ENCODE results near the gene SLC22A9.
A peak's percentile ranks its signal among the peaks of the same experiment; 100 is the strongest.

Gene SLC22A9

GRCh38 chr11:63369971-63370588, 495 bp downstream of the SLC22A9 start:
- no peak overlapping the region for H3K4me3 ChIP-seq (ENCODE audit: low read depth, low read length)
- no peak for DNase-seq (ENCODE audit: low read depth)
- no peak for TF ChIP-seq CTCF (IDR thresholded peaks at IDR 0.05; ENCODE audit: insufficient read depth, low read depth, low read length, missing control alignments)

- no peak overlapping the region for H3K4me3 ChIP-seq (ENCODE audit: low read depth, low read length)
- no peak for DNase-seq (ENCODE audit: low read depth)
- TF ChIP-seq CTCF (IDR thresholded peaks at IDR 0.05; ENCODE audit: insufficient read depth, low read depth, low read length, missing control alignments): no peak
These were observed 1.8 kb downstream of the SLC22A9 start for GRCh38 chr11:63371396-63371795.

GRCh38 chr11:63375434-63375833, 5.8 kb downstream of the SLC22A9 start:
- TF ChIP-seq CTCF (IDR thresholded peaks at IDR 0.05; ENCODE audit: insufficient read depth, low read depth, low read length, missing control alignments): no peak
- DNase-seq (ENCODE audit: low read depth): peak; percentile 38
- no peak overlapping the region for H3K4me3 ChIP-seq (ENCODE audit: low read depth, low read length)

GRCh38 chr11:63380130-63380529, 10.5 kb downstream of the SLC22A9 start:
- no peak for TF ChIP-seq CTCF (IDR thresholded peaks at IDR 0.05; ENCODE audit: insufficient read depth, low read depth, low read length, missing control alignments)
- H3K4me3 ChIP-seq (ENCODE audit: low read depth, low read length): no peak overlapping the region
- no peak for DNase-seq (ENCODE audit: low read depth)

GRCh38 chr11:63395697-63396096, 26.1 kb downstream of the SLC22A9 start:
- no peak for TF ChIP-seq CTCF (IDR thresholded peaks at IDR 0.05; ENCODE audit: insufficient read depth, low read depth, low read length, missing control alignments)
- DNase-seq (ENCODE audit: low read depth): no peak
- H3K4me3 ChIP-seq (ENCODE audit: low read depth, low read length): no peak overlapping the region

GRCh38 chr11:63404161-63404935, 34.8 kb downstream of the SLC22A9 start:
- no peak for DNase-seq (ENCODE audit: low read depth)
- no peak for TF ChIP-seq CTCF (IDR thresholded peaks at IDR 0.05; ENCODE audit: insufficient read depth, low read depth, low read length, missing control alignments)
- no peak overlapping the region for H3K4me3 ChIP-seq (ENCODE audit: low read depth, low read length)

Data from GM12865 (cell line).